ENCODE data around the gene RASD2.

The RASD2 gene

GRCh38 chr22:35560366-35560765 lies 19.7 kb downstream of the RASD2 start:
- no peak for DNase-seq (ENCODE audit: low read depth)

GRCh38 chr22:35560824-35561223 lies 20.2 kb downstream of the RASD2 start:
- no peak for DNase-seq (ENCODE audit: low read depth)

GRCh38 chr22:35561796-35562526 lies 21.3 kb downstream of the RASD2 start:
- peak; percentile 84 for DNase-seq (ENCODE audit: low read depth)

GRCh38 chr22:35563211-35563610 lies 22.6 kb downstream of the RASD2 start:
- DNase-seq (ENCODE audit: low read depth), result no peak

- peak; percentile 65 for DNase-seq (ENCODE audit: low read depth)
Observed at GRCh38 chr22:35564975-35565867, 24.6 kb downstream of the RASD2 start.

GRCh38 chr22:35567351-35568141 lies 26.9 kb downstream of the RASD2 start:
- no peak for DNase-seq (ENCODE audit: low read depth)

GRCh38 chr22:35568751-35569739 lies 28.4 kb downstream of the RASD2 start:
- peak; percentile 81 for DNase-seq (ENCODE audit: low read depth)

- DNase-seq (ENCODE audit: low read depth), result no peak
Observed at GRCh38 chr22:35569916-35570315, 29.3 kb downstream of the RASD2 start.

- no peak for DNase-seq (ENCODE audit: low read depth)
Observed at GRCh38 chr22:35570686-35571194, 30.1 kb downstream of the RASD2 start.

GRCh38 chr22:35572556-35572955 lies 31.9 kb downstream of the RASD2 start:
- no peak for DNase-seq (ENCODE audit: low read depth)

- DNase-seq (ENCODE audit: low read depth), result no peak
Observed at GRCh38 chr22:35575116-35575748, 34.6 kb downstream of the RASD2 start.

GRCh38 chr22:35576671-35577070 lies 36.0 kb downstream of the RASD2 start:
- no peak for DNase-seq (ENCODE audit: low read depth)

- DNase-seq (ENCODE audit: low read depth), result no peak
Observed at GRCh38 chr22:35577799-35578659, 37.4 kb downstream of the RASD2 start.

- DNase-seq (ENCODE audit: low read depth), result no peak
Observed at GRCh38 chr22:35578836-35579575, 38.4 kb downstream of the RASD2 start.

- no peak for DNase-seq (ENCODE audit: low read depth)
Observed at GRCh38 chr22:35580351-35581022, 39.9 kb downstream of the RASD2 start.

GRCh38 chr22:35581023-35581413 lies 40.4 kb downstream of the RASD2 start:
- no peak for DNase-seq (ENCODE audit: low read depth)

GRCh38 chr22:35582218-35582860 lies 41.7 kb downstream of the RASD2 start:
- DNase-seq (ENCODE audit: low read depth), result no peak
